Immature natural killer cell (primary cell): ENCODE results near the gene SLC25A21. TPM values are rescaled to one million over a fixed set of nuclear protein-coding genes. Genes with fewer than 3 reads are reported as not detected.

Experiments
- DNase-seq, 3 donors: peaks; one replicate each; pipeline ENCODE4 v3.0.0; 2022; ENCODE audit warnings: mixed read lengths in 1 of 3
- H3K27ac Mint-ChIP-seq, 6 donors: one replicate each; pipeline ENCODE4 v1.8.0; 2020; ENCODE audit warnings: mixed read lengths in 6 of 6, mild to moderate bottlenecking in 5 of 6, inconsistent platforms in 4 of 6, moderate library complexity in 3 of 6
- H3K27me3 Mint-ChIP-seq, 3 donors: one replicate each; pipeline ENCODE4 v1.8.0; 2020 to 2021; ENCODE audit warnings: low read depth in 3 of 3, mild to moderate bottlenecking in 3 of 3, mixed read lengths in 3 of 3, moderate library complexity in 3 of 3, inconsistent platforms in 1 of 3
- H3K36me3 Mint-ChIP-seq, 3 donors: one replicate each; pipeline ENCODE4 v1.8.0; 2020; ENCODE audit warnings: mixed read lengths in 3 of 3, inconsistent platforms in 2 of 3, mild to moderate bottlenecking in 2 of 3
- H3K4me1 Mint-ChIP-seq, 2 donors: one replicate each; pipeline ENCODE4 v1.8.0; 2020; ENCODE audit warnings: inconsistent platforms in 2 of 2, mild to moderate bottlenecking in 2 of 2, mixed read lengths in 2 of 2, moderate library complexity in 1 of 2
- H3K4me3 Mint-ChIP-seq, 5 donors: one replicate each; pipeline ENCODE4 v1.8.0; 2020; ENCODE audit warnings: mild to moderate bottlenecking in 5 of 5, mixed read lengths in 5 of 5, inconsistent platforms in 3 of 5, moderate library complexity in 3 of 5
- H3K9me3 Mint-ChIP-seq, 6 donors: one replicate each; pipeline ENCODE4 v1.8.0; 2020; ENCODE audit warnings: mild to moderate bottlenecking in 6 of 6, mixed read lengths in 6 of 6, inconsistent platforms in 4 of 6, moderate library complexity in 3 of 6
- polyA plus RNA-seq, 3 donors: library from polyadenylated mRNA; unstranded; fragments of 300-500 nt; fragmentation: Illumina TruSeq; gene quantifications; one replicate each; pipeline ENCODE4 v1.2.3, GENCODE V29; 2021

The SLC25A21 gene
- polyA plus RNA-seq, 3 donors from 2014 or later, result not detected

DNA sequence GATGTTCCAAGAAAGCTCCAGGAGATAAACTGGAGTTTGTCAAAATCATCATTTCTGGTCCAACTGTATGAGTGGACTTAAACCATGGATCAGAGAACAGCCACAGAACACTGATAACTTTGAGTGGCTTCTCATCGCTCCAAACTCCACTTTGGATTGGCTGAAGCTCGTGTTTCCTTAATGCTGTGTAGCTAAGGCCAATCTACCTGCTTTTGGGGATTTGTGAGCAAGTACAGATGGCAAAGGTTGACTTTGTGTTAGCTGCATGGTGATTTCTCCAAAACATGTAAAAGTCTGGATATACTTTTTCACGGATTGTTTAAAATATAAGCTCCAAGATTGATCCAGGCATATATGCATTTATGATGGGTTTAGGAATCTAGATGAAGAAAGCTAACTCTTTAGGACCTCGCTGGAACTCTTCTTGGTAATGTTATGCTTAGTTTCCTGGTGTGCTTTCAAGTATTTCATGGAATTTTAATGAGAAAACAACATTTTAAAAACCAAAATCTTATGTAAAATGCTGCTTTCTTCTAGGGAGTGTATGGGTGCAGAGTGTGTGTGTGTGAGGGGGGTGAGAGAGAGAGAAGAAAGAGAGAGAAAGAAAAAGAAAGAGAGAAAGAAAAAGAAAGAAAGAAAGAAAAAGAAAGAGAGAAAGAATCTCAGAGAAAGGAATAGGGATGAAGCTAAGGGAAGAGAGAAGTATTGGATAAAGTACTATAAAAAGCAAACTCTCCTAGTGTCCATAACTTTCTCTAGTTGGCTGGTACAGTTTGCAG is 522.3 kb downstream of the SLC25A21 start:
- DNase-seq, result no peak
- peaks cover 14 to 52% (median 14%) of the 10 kb centered on the region in 3 donors for H3K27me3 Mint-ChIP-seq

DNA sequence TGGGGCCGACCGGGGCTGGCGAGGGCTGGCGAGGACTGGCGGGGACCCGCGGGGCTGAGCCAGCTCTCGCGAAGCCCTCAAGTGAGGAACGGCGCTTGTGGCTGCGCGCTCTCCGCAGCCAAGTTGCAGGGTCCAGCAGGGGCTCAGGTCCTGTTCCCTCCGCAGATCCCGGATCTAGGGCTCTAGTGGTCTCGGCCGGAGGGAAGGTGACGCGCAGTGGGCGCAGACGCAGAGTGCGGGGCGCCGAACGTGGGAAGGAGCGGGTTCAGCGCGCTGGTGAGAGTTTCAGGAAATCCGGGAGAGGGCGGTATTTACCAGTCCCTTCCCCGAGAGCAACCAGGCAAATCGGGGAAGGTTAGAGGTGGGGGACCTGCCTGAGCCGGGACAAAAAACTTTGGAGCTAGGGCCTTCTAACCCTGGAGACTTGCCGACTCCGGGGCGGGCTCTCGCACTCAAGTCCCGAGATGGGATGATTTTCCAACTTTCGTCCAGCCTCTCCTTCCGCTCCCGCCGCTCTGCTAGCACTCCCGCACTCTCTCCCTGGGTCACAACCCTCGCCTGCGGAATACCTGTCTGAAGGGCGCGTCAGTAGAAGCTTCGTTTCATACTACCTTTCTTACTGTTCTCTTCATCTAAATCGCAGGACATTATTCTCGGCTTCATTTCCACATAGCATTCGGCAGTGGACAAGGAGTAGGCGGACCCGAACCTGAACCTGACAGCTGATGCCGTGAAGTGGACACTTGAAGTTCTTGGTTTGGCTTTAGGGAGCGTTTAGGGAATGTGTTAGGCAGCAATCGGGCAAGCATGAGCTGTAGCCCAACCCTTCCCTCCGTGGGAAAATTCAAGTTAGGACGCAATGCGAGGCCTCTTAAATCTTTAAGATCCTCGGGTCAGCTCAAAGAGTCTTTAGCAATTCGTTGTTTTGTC is 524.3 kb downstream of the SLC25A21 start:
- Mint-ChIP-seq H3K9me3 (peaks cover 7 to 32% (median 13%) of the 10 kb centered on the region in 6 donors), H3K4me3 (peak overlapping the region in 1 of 5 donors; percentile 38), H3K36me3 (peaks cover 0 to 8% (median 4%) of the 10 kb centered on the region in 3 donors)

More for the DNA sequence above, 522.3 kb downstream of the SLC25A21 start:
- Mint-ChIP-seq H3K4me3 (no peak overlapping the region), H3K9me3 (peaks cover 9 to 44% (median 12%) of the 10 kb centered on the region in 6 donors), H3K36me3 (peaks cover 0 to 10% (median 4%) of the 10 kb centered on the region in 3 donors), H3K4me1 (no peaks in the 10 kb centered on the region), H3K27ac (no peak overlapping the region)

DNA sequence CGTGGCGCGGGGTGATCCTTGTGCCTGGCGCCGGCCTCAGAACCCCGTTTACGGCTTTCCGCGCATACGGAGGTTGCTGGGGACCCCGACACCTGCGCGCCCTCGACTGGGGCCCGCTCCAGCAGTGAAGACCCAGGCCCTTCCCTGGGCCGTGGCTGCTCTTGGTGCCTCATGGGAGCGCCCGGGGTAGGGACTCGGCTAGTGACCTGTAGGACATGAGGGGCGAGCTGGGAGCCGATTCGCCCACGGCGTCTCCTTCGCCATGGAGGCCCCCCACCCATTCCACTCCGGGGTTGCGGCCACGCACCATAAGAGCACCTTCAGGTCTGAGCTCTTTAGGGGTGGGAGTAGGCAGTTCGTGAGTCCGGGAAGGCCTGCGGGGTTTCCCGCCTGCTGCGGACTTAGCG is 525.0 kb downstream of the SLC25A21 start:
- H3K4me3 Mint-ChIP-seq, result no peak overlapping the region
- no peak for DNase-seq
- H3K27ac Mint-ChIP-seq, result no peak overlapping the region
- H3K36me3 Mint-ChIP-seq, result peaks cover 0 to 8% (median 4%) of the 10 kb centered on the region in 3 donors
- peaks cover 7 to 30% (median 13%) of the 10 kb centered on the region in 6 donors for H3K9me3 Mint-ChIP-seq
- peaks cover 6 to 32% (median 14%) of the 10 kb centered on the region in 3 donors for H3K27me3 Mint-ChIP-seq
- H3K4me1 Mint-ChIP-seq, result no peaks in the 10 kb centered on the region

More for the DNA sequence above, 524.3 kb downstream of the SLC25A21 start:
- no peak for DNase-seq
- H3K27me3 Mint-ChIP-seq, result peaks cover 6 to 39% (median 14%) of the 10 kb centered on the region in 3 donors
- no peaks in the 10 kb centered on the region for H3K4me1 Mint-ChIP-seq
- no peak overlapping the region for H3K27ac Mint-ChIP-seq

DNA sequence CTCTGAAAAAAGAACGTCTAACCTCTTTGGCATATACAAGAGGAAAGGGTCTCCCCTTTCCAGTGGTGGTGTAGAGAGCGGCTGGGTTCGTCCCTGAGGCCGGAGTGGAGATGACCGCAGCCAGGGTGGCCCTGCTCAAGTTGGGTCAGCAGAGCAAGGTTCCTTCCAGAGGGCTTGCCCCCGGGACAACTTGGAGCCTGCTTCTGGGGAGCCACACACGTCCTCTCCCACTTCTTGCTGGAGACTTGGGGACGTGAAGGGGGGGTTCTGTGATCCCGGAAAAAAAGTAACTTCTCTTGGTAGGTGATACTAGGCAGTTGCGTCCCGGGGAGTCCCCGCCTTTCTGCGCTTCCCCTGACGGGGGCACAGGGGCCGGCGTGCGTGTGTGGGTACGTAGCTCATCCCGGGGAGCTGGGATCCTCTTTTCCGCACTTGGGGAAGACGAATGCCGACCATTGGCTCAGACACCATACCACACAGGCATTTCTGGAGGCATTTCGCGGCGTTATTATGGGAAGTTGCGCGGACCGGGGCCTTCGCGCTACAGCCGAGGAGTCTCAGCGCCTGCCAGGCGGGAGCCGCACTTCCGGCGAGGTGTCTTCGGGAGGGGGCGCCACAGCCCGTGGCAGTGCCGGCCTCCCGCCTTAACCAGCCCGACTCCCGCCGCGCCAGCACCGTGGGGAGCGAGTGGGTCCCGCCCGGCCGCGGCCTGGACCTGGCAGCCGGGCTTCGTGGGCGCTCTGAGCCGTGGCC is 525.6 kb downstream of the SLC25A21 start:
- peaks cover 0 to 8% (median 4%) of the 10 kb centered on the region in 3 donors for H3K36me3 Mint-ChIP-seq
- no peak overlapping the region for H3K27ac Mint-ChIP-seq
- DNase-seq, result no peak
- peaks cover 6 to 32% (median 14%) of the 10 kb centered on the region in 3 donors for H3K27me3 Mint-ChIP-seq
- no peaks in the 10 kb centered on the region for H3K4me1 Mint-ChIP-seq
- H3K4me3 Mint-ChIP-seq, result no peak overlapping the region
- H3K9me3 Mint-ChIP-seq, result peaks cover 7 to 34% (median 13%) of the 10 kb centered on the region in 6 donors

DNA sequence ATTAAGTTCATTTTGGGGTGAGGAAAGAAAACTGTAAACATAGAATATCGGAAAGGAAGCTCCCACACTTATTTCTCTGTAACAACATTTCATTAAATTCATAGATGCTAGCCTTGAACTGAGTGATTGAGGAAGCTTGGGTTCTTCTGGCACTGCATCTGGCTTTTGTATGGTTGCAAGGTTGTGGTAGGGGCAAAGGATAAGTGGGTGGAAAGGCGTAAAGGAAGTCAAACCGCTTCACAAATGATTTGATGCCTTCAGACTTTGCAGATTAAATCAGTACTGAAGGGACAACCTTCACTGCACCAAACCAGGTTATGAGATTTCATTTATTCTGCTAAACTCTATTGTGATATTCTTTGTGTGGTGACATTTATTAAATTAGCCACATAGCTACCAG is 538.8 kb downstream of the SLC25A21 start:
- peaks cover 0 to 3% (median 0%) of the 10 kb centered on the region in 3 donors for H3K36me3 Mint-ChIP-seq
- no peaks in the 10 kb centered on the region for H3K4me1 Mint-ChIP-seq
- H3K9me3 Mint-ChIP-seq, result peaks cover 2 to 11% (median 7%) of the 10 kb centered on the region in 6 donors
- no peak for DNase-seq
- no peak overlapping the region for H3K4me3 Mint-ChIP-seq
- H3K27me3 Mint-ChIP-seq, result no peaks in the 10 kb centered on the region
- no peak overlapping the region for H3K27ac Mint-ChIP-seq

Other genes starting within 250 kb of the SLC25A21 start
- gene MIPOL1, start 25.3 kb upstream of the SLC25A21 start, polyA plus RNA-seq, result not detected